Common myeloid progenitor, CD34-positive (primary cell): ENCODE results near the gene VAV3.
"Not testable (repeated sequence)": the region's sequence is repeated elsewhere in the genome, so short reads cannot be mapped to it uniquely, and the experiment has no call there.

Experiments
- CTCF ChIA-PET: fragments of 350-600 bp; sonication (Branson Sonifier 250); formaldehyde crosslinking; loops from one replicate; lab custom pipeline; 2021; ENCODE audit warnings: antibody characterized with exemption; lab: Charles Lee
- POLR2A ChIA-PET: fragments of 350-600 bp; sonication (Branson Sonifier 250); formaldehyde crosslinking; loops from one replicate; lab custom pipeline; 2021; ENCODE audit warnings: antibody characterized with exemption; lab: Charles Lee
- DNase-seq, 3 donors: peaks; one replicate each; pipeline versions ENCODE4 v3.0.0 to v3.0.0-alpha.2; 2013
- H3K27ac ChIP-seq, 2 experiments: 1 replicate in 1 of 2; 2 replicates in 1 of 2; pipeline ENCODE4 v1.7.0; 2013; ENCODE audit warnings: inconsistent platforms in 2 of 2, low read length in 2 of 2, mild to moderate bottlenecking in 2 of 2, low read depth in 1 of 2, moderate library complexity in 1 of 2; ENCODE audit not compliant: severe bottlenecking in 2 of 2, insufficient read depth in 1 of 2, poor library complexity in 1 of 2
- H3K27me3 ChIP-seq, 5 experiments: replicated peaks in 2 of 5; 1 replicate in 3 of 5; 2 replicates in 2 of 5; pipeline versions ENCODE4 v1.6.1 to v1.7.0; 2013; ENCODE audit warnings: low read length in 4 of 5, mild to moderate bottlenecking in 2 of 5, moderate library complexity in 2 of 5, inconsistent platforms in 1 of 5; ENCODE audit not compliant: insufficient read depth in 5 of 5, control insufficient read depth in 4 of 5
- H3K36me3 ChIP-seq, 4 experiments: 1 replicate in 2 of 4; 2 replicates in 2 of 4; pipeline versions ENCODE4 v1.6.1 to v1.7.0; 2013; ENCODE audit warnings: low read length in 3 of 4, control low read depth in 1 of 4, mild to moderate bottlenecking in 1 of 4; ENCODE audit not compliant: control insufficient read depth in 4 of 4, insufficient read depth in 4 of 4
- H3K4me1 ChIP-seq, 4 experiments: 1 replicate in 3 of 4; 2 replicates in 1 of 4; pipeline versions ENCODE4 v1.6.1 to v1.7.1; 2013; ENCODE audit warnings: low read length in 3 of 4, mild to moderate bottlenecking in 3 of 4, control low read depth in 1 of 4, inconsistent platforms in 1 of 4, moderate library complexity in 1 of 4; ENCODE audit not compliant: control insufficient read depth in 4 of 4, insufficient read depth in 4 of 4; ENCODE audit errors: control extremely low read depth in 1 of 4
- H3K4me3 ChIP-seq, 7 experiments: 1 replicate in 4 of 7; 2 replicates in 3 of 7; pipeline versions ENCODE4 v1.5.1 to v1.7.0; 2013; ENCODE audit warnings: mild to moderate bottlenecking in 7 of 7, low read length in 6 of 7, moderate library complexity in 6 of 7, inconsistent platforms in 2 of 7, low read depth in 2 of 7, control low read depth in 1 of 7; ENCODE audit not compliant: insufficient read depth in 4 of 7, control insufficient read depth in 1 of 7; ENCODE audit errors: extremely low read depth in 1 of 7
- H3K9me3 ChIP-seq, 5 experiments: 1 replicate in 4 of 5; 2 replicates in 1 of 5; pipeline versions ENCODE4 v1.6.1 to v1.7.1; 2013; ENCODE audit warnings: low read length in 4 of 5, mild to moderate bottlenecking in 2 of 5, inconsistent platforms in 1 of 5, low read depth in 1 of 5, moderate library complexity in 1 of 5; ENCODE audit not compliant: control insufficient read depth in 4 of 5, insufficient read depth in 2 of 5; ENCODE audit errors: control extremely low read depth in 1 of 5
- WGBS: methylation state at CpG from one replicate; pipeline ENCODE4 v1.1.5; 2013; ENCODE audit not compliant: insufficient coverage; 5-methylcytosine and 5-hydroxymethylcytosine counted together

VAV3 gene

GRCh38 chr1:107700651-107701050, 264.3 kb downstream of the VAV3 start:
- H3K4me3 ChIP-seq, H3K27ac ChIP-seq, CTCF ChIA-PET, H3K27me3 ChIP-seq, H3K4me1 ChIP-seq, DNase-seq, H3K9me3 ChIP-seq, POLR2A ChIA-PET: not testable (repeated sequence)
- H3K36me3 ChIP-seq = peaks cover 28 to 69% (median 38%) of the 10 kb centered on the region in 4 experiments
- 100% methylated on average over 1 of the region's 3 CpGs for WGBS

GRCh38 chr1:107698161-107698560, 266.8 kb downstream of the VAV3 start:
- POLR2A ChIA-PET = no interaction called here
- no peaks in the 10 kb centered on the region for H3K4me1 ChIP-seq
- H3K4me3 ChIP-seq = no peak overlapping the region
- H3K27me3 ChIP-seq = no peaks in the 10 kb centered on the region
- H3K36me3 ChIP-seq = peaks cover 22 to 58% (median 36%) of the 10 kb centered on the region in 4 experiments
- no peak overlapping the region for H3K27ac ChIP-seq
- no peak for DNase-seq
- H3K9me3 ChIP-seq = peaks cover 0 to 2% (median 0%) of the 10 kb centered on the region in 5 experiments
- WGBS = 97% methylated on average over 5 of the region's 6 CpGs
- CTCF ChIA-PET = no interaction called here

GRCh38 chr1:107695341-107695740, 269.6 kb downstream of the VAV3 start:
- WGBS = 93% methylated on average over 2 of the region's 3 CpGs
- peaks cover 0 to 2% (median 0%) of the 10 kb centered on the region in 5 experiments for H3K9me3 ChIP-seq
- H3K27ac ChIP-seq = no peak overlapping the region
- POLR2A ChIA-PET = no interaction called here
- H3K36me3 ChIP-seq = peaks cover 20 to 49% (median 35%) of the 10 kb centered on the region in 4 experiments
- CTCF ChIA-PET = no interaction called here
- H3K4me3 ChIP-seq = no peak overlapping the region
- no peak for DNase-seq
- H3K4me1 ChIP-seq = no peaks in the 10 kb centered on the region
- H3K27me3 ChIP-seq = no peaks in the 10 kb centered on the region

- DNase-seq = no peak
- Histone ChIP-seq H3K4me3 (no peak overlapping the region), H3K4me1 (no peaks in the 10 kb centered on the region), H3K36me3 (peaks cover 17 to 57% (median 33%) of the 10 kb centered on the region in 4 experiments), H3K27me3 (no peaks in the 10 kb centered on the region), H3K27ac (no peak overlapping the region), H3K9me3 (peaks cover 0 to 2% (median 0%) of the 10 kb centered on the region in 5 experiments)
- POLR2A ChIA-PET = no interaction called here
- 95% methylated on average over 6 of the region's 8 CpGs for WGBS
- CTCF ChIA-PET = interaction anchor here (0.6 kb wide), 1 partner anchor 40 kb away, joined by 3 read pairs; no protein-coding TSS in a partner anchor
These were observed 272.2 kb downstream of the VAV3 start for GRCh38 chr1:107692580-107693345.

- CTCF ChIA-PET = no interaction called here
- H3K36me3 ChIP-seq = peaks cover 14 to 46% (median 25%) of the 10 kb centered on the region in 4 experiments
- H3K4me3 ChIP-seq = no peak overlapping the region
- H3K27me3 ChIP-seq = no peaks in the 10 kb centered on the region
- POLR2A ChIA-PET = no interaction called here
- H3K27ac ChIP-seq = no peak overlapping the region
- H3K4me1 ChIP-seq = no peaks in the 10 kb centered on the region
- DNase-seq = no peak
- peaks cover 0 to 2% (median 0%) of the 10 kb centered on the region in 5 experiments for H3K9me3 ChIP-seq
These were observed 273.4 kb downstream of the VAV3 start for GRCh38 chr1:107691540-107691939.

GRCh38 chr1:107690491-107690890, 274.5 kb downstream of the VAV3 start:
- 100% methylated on average over 1 of the region's 2 CpGs for WGBS
- H3K27ac ChIP-seq = no peak overlapping the region
- POLR2A ChIA-PET = no interaction called here
- CTCF ChIA-PET = no interaction called here
- H3K9me3 ChIP-seq = peaks cover 0 to 2% (median 0%) of the 10 kb centered on the region in 5 experiments
- no peaks in the 10 kb centered on the region for H3K27me3 ChIP-seq
- H3K4me3 ChIP-seq = no peak overlapping the region
- DNase-seq = no peak
- H3K4me1 ChIP-seq = no peaks in the 10 kb centered on the region
- peaks cover 13 to 44% (median 22%) of the 10 kb centered on the region in 4 experiments for H3K36me3 ChIP-seq

- WGBS = no CpG with 5 or more reads among the region's 4 CpGs
- CTCF ChIA-PET = no interaction called here
- POLR2A ChIA-PET = no interaction called here
These were observed 275.2 kb downstream of the VAV3 start for GRCh38 chr1:107689733-107690132.

More at GRCh38 chr1:107689733-107690132, 275.2 kb downstream of the VAV3 start:
- Histone ChIP-seq H3K4me3 (no peak overlapping the region), H3K36me3 (peaks cover 12 to 42% (median 21%) of the 10 kb centered on the region in 4 experiments), H3K27ac (no peak overlapping the region), H3K4me1 (no peaks in the 10 kb centered on the region), H3K27me3 (no peaks in the 10 kb centered on the region), H3K9me3 (peaks cover 0 to 2% (median 0%) of the 10 kb centered on the region in 5 experiments)
- no peak for DNase-seq
